Panc1 (cell line): Measurements from ENCODE around the gene LRRC36.

Experiments used
- POLR2AphosphoS5 ChIP-seq: IDR thresholded peaks from 2 replicates; pipeline ENCODE4 v1.6.1; 2012; ENCODE audit warnings: mild to moderate bottlenecking, low read depth, low read length, moderate library complexity
- SIN3A ChIP-seq: IDR thresholded peaks from 2 replicates; pipeline ENCODE4 v1.6.1; 2012; ENCODE audit warnings: low read depth, mild to moderate bottlenecking, low read length, moderate library complexity, borderline replicate concordance; ENCODE audit not compliant: insufficient read depth
- TCF7L2 ChIP-seq: IDR thresholded peaks from 2 replicates; pipeline ENCODE4 v1.6.1; 2011; ENCODE audit warnings: mild to moderate bottlenecking, low read depth, low read length, inconsistent platforms
- TF ChIP-seq, protein P1 (sequence below): fragments of 450-650 bp; IDR thresholded peaks from 2 replicates; pipeline ENCODE4 v1.5.1; 2017; ENCODE audit warnings: mild to moderate bottlenecking
- TF ChIP-seq, protein P2 (sequence below), 2 experiments: IDR thresholded peaks; 2 replicates each; pipeline ENCODE4 v1.6.1; 2011 to 2012; ENCODE audit warnings: low read depth in 2 of 2, control low read depth in 1 of 2, low read length in 1 of 2, mild to moderate bottlenecking in 1 of 2, moderate library complexity in 1 of 2; ENCODE audit not compliant: insufficient read depth in 1 of 2

DNA sequence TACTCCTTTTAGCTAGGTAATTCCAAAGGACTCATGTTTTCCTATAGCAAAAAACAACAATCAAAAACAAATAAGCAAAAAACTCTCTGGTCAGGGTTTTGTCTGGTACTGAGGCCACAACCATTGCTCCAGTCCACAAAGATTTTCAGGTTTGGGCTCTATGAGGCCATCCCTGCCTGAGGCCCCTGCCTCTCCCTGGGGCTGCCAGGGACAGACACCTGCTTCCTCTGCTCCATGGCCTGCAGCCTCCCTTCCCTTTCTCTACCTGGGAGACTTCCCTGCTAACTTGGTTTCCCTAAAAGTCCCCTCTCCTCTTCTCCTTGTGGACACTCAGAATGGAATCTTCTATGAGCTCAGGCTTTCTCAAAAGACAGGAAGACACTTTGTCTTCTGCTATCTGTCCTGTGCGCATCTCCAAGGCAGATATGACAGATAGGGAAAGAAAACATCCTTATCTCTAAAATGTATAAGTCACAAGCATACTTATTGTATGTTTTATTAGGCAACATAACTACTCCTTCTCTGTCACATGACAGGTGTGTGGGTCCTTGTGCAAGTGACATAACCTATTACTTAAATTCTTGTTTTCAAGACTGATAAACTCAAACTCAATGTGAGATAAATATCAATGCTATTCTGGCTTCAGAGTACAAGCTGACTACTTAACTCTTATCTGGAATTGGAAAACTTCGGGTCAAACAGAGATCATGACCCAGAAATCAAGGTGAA lies 90.9 kb downstream of the LRRC36 start:
- TF ChIP-seq, protein P1, sequence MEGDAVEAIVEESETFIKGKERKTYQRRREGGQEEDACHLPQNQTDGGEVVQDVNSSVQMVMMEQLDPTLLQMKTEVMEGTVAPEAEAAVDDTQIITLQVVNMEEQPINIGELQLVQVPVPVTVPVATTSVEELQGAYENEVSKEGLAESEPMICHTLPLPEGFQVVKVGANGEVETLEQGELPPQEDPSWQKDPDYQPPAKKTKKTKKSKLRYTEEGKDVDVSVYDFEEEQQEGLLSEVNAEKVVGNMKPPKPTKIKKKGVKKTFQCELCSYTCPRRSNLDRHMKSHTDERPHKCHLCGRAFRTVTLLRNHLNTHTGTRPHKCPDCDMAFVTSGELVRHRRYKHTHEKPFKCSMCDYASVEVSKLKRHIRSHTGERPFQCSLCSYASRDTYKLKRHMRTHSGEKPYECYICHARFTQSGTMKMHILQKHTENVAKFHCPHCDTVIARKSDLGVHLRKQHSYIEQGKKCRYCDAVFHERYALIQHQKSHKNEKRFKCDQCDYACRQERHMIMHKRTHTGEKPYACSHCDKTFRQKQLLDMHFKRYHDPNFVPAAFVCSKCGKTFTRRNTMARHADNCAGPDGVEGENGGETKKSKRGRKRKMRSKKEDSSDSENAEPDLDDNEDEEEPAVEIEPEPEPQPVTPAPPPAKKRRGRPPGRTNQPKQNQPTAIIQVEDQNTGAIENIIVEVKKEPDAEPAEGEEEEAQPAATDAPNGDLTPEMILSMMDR: no peak
- TF ChIP-seq, protein P2, sequence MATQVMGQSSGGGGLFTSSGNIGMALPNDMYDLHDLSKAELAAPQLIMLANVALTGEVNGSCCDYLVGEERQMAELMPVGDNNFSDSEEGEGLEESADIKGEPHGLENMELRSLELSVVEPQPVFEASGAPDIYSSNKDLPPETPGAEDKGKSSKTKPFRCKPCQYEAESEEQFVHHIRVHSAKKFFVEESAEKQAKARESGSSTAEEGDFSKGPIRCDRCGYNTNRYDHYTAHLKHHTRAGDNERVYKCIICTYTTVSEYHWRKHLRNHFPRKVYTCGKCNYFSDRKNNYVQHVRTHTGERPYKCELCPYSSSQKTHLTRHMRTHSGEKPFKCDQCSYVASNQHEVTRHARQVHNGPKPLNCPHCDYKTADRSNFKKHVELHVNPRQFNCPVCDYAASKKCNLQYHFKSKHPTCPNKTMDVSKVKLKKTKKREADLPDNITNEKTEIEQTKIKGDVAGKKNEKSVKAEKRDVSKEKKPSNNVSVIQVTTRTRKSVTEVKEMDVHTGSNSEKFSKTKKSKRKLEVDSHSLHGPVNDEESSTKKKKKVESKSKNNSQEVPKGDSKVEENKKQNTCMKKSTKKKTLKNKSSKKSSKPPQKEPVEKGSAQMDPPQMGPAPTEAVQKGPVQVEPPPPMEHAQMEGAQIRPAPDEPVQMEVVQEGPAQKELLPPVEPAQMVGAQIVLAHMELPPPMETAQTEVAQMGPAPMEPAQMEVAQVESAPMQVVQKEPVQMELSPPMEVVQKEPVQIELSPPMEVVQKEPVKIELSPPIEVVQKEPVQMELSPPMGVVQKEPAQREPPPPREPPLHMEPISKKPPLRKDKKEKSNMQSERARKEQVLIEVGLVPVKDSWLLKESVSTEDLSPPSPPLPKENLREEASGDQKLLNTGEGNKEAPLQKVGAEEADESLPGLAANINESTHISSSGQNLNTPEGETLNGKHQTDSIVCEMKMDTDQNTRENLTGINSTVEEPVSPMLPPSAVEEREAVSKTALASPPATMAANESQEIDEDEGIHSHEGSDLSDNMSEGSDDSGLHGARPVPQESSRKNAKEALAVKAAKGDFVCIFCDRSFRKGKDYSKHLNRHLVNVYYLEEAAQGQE (IDR thresholded peaks at IDR 0.05; ENCODE audit: insufficient read depth in 1 of 2, low read depth in 2 of 2, low read length in 1 of 2): no peak
- TF ChIP-seq TCF7L2 (no peak), POLR2AphosphoS5 (no peak), SIN3A (no peak)
